Measurements from ENCODE around the gene DUSP8. TPM values are rescaled to one million over a fixed set of nuclear protein-coding genes. Genes with fewer than 3 reads are reported as not detected.
A peak's percentile ranks its signal among the peaks of the same experiment; 100 is the strongest.

Gene DUSP8
- total and polyA plus RNA-seq, 4 donors: 2.3 to 39.3 (median 8.0) TPM

- H3K4me3 ChIP-seq (ENCODE audit: low read length in 2 of 2): no peak overlapping the region
These were observed 11.9 kb downstream of the DUSP8 start for GRCh38 chr11:1560002-1560648.

DNA sequence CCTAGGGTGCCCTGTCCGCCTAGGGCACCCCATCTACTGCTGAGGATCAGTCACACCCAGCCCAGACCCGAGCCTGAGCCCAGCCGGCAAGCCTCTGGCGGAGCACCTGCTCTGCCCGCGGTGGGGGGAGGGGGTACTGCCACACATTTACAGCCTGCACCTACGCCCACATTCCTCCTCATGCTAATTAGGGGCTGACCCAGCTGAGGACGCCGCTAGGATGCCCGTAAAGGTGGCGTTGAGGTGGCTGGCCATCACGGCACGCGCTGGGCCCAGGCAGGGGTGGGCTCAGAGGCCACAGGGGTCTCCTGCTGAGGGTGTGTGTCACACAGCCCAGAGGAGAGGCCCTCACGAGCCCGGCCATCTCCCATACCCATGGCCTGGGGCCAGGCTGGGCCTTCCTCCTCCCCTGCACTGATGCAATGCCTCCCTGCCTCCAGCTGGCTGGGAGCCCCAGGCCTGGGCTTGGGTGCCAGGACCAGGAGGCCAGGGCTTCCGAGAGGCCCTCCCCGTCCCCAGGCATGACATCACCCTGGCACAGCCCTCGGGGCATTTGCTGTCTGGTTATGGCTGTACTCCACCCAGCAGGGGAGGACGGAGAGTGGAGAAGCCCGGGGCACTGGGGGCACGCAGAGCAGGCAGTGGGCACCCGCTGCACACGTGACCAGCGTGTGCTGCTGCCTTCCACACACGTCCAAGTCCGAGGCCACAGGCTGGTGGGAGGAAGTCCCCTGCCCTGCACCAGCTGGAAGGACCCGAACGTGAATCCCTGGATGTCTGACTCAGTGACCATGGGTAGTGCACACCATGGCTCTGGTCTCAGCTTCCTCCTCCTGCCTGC is 12.7 kb downstream of the DUSP8 start:
- H3K4me3 ChIP-seq (ENCODE audit: low read length in 2 of 2): no peak overlapping the region
- peaks cover 0 to 3% of the 10 kb centered on the region in 2 donors for H3K36me3 ChIP-seq (ENCODE audit: control insufficient read depth in 1 of 2, insufficient read depth in 2 of 2, low read length in 1 of 2)
- WGBS, 2 donors: 2 to 6% methylated on average over 27 to 29 of the region's 29 CpGs
- DNase-seq (peak; percentile 96 to 98), ATAC-seq (ENCODE audit: low FRiP score) (peak; percentile 90)
- H3K9me3 ChIP-seq (ENCODE audit: control insufficient read depth, low read length): no peaks in the 10 kb centered on the region
- H3K27ac ChIP-seq (ENCODE audit: low read depth in 1 of 2, low read length in 2 of 2): peak overlapping the region; percentile 96 to 97
- intact Hi-C loops (cut with DNase I): loop anchor here in 1 of 2 donors (5.0 kb wide), 1 partner anchor 268 kb away; no protein-coding TSS in a partner anchor
- no peaks in the 10 kb centered on the region for H3K27me3 ChIP-seq (ENCODE audit: control insufficient read depth in 1 of 2, insufficient read depth in 2 of 2, low read length in 1 of 2)
- H3K4me1 ChIP-seq (ENCODE audit: control insufficient read depth in 1 of 2, insufficient read depth in 2 of 2, low read length in 2 of 2): no peaks in the 10 kb centered on the region

More at GRCh38 chr11:1560002-1560648, 11.9 kb downstream of the DUSP8 start:
- Histone ChIP-seq H3K4me1 (ENCODE audit: control insufficient read depth in 1 of 2, insufficient read depth in 2 of 2, low read length in 2 of 2) (no peaks in the 10 kb centered on the region), H3K9me3 (ENCODE audit: control insufficient read depth, low read length) (no peaks in the 10 kb centered on the region), H3K27ac (ENCODE audit: low read depth in 1 of 2, low read length in 2 of 2) (peak overlapping the region in 1 of 2 donors; percentile 13), H3K27me3 (ENCODE audit: control insufficient read depth in 1 of 2, insufficient read depth in 2 of 2, low read length in 1 of 2) (no peaks in the 10 kb centered on the region), H3K36me3 (ENCODE audit: control insufficient read depth in 1 of 2, insufficient read depth in 2 of 2, low read length in 1 of 2) (peaks cover 0 to 3% of the 10 kb centered on the region in 2 donors)
- WGBS, 2 donors: 53 to 60% methylated on average over 15 of the region's 15 CpGs
- intact Hi-C loops (cut with DNase I): no loop called here
- ATAC-seq (ENCODE audit: low FRiP score) (no peak), DNase-seq (peak; percentile 40 to 77)

- DNase-seq (no peak), ATAC-seq (ENCODE audit: low FRiP score) (no peak)
- peaks cover 0 to 3% of the 10 kb centered on the region in 2 donors for H3K36me3 ChIP-seq (ENCODE audit: control insufficient read depth in 1 of 2, insufficient read depth in 2 of 2, low read length in 1 of 2)
- intact Hi-C loops (cut with DNase I): loop anchor here in 1 of 2 donors (5.0 kb wide), 1 partner anchor 269 kb away; no protein-coding TSS in a partner anchor
- H3K4me3 ChIP-seq (ENCODE audit: low read length in 2 of 2): no peak overlapping the region
- H3K4me1 ChIP-seq (ENCODE audit: control insufficient read depth in 1 of 2, insufficient read depth in 2 of 2, low read length in 2 of 2): no peaks in the 10 kb centered on the region
- no peaks in the 10 kb centered on the region for H3K9me3 ChIP-seq (ENCODE audit: control insufficient read depth, low read length)
- peak overlapping the region; percentile 96 to 97 for H3K27ac ChIP-seq (ENCODE audit: low read depth in 1 of 2, low read length in 2 of 2)
- no peaks in the 10 kb centered on the region for H3K27me3 ChIP-seq (ENCODE audit: control insufficient read depth in 1 of 2, insufficient read depth in 2 of 2, low read length in 1 of 2)
- WGBS, 2 donors: 23% methylated on average over 12 of the region's 12 CpGs
These were observed 13.3 kb downstream of the DUSP8 start for GRCh38 chr11:1558775-1559110.

DNA sequence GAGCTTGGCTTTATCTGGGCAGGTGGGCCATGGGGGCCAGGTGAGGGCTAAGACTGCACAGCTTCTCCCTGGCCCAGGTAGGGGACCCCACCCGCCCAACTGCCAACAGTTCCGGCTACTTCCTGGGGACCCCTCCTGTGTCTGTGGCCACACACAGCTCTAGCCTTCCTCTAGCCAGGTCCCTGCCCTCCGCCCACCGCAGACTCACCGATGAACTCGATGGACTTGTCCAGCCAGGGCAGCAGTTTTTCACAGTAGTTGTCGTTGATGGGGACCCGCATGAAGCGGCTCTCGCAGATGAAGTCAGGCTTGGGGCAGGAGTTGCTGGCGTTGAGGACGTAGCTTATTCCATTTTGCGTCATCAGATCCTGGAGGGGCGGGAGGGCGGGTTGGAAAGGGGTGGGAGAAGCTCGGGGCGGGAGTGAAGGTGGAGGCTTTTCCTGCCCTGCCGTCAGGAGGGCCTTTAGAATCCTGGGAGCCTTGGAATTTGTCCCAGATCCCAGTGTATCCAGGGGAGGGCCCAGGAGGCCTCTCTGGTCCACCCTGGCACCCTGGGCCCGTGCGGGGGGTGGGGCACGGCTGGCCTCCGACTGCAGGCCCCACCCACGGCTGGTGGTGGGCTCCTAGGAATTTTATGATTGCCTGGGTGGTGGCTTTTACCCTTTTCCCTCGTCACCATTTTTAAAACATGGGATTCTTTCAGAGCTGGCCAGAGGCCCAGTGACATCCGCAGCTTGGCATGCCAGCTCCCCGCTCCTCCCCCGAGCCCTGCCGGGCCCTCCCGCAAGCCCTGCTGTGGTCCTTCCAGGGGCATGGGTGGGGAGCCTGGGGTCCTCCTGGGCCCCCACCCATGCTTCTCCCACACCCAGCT is 13.9 kb downstream of the DUSP8 start:
- ATAC-seq (ENCODE audit: low FRiP score): peak; percentile 66

GRCh38 chr11:1557051-1557884 is 14.8 kb downstream of the DUSP8 start:
- 89 to 92% methylated on average over 42 to 74 of the region's 74 CpGs for WGBS, 2 donors
- H3K27me3 ChIP-seq (ENCODE audit: control insufficient read depth in 1 of 2, insufficient read depth in 2 of 2, low read length in 1 of 2): no peaks in the 10 kb centered on the region
- intact Hi-C loops (cut with DNase I): loop anchor here in 1 of 2 donors (5.0 kb wide), 1 partner anchor 270 kb away; no protein-coding TSS in a partner anchor

More for the DNA sequence above, 13.9 kb downstream of the DUSP8 start:
- peaks cover 0 to 3% of the 10 kb centered on the region in 2 donors for H3K36me3 ChIP-seq (ENCODE audit: control insufficient read depth in 1 of 2, insufficient read depth in 2 of 2, low read length in 1 of 2)
- H3K9me3 ChIP-seq (ENCODE audit: control insufficient read depth, low read length): no peaks in the 10 kb centered on the region
- H3K4me3 ChIP-seq (ENCODE audit: low read length in 2 of 2): no peak overlapping the region
- intact Hi-C loops (cut with DNase I): loop anchor here in 1 of 2 donors (5.0 kb wide), 1 partner anchor 269 kb away; no protein-coding TSS in a partner anchor
- peak; percentile 85 to 91 for DNase-seq
- WGBS, 2 donors: 14 to 16% methylated on average over 26 to 29 of the region's 29 CpGs
- H3K27ac ChIP-seq (ENCODE audit: low read depth in 1 of 2, low read length in 2 of 2): peak overlapping the region; percentile 96 to 97
- H3K4me1 ChIP-seq (ENCODE audit: control insufficient read depth in 1 of 2, insufficient read depth in 2 of 2, low read length in 2 of 2): no peaks in the 10 kb centered on the region
- no peaks in the 10 kb centered on the region for H3K27me3 ChIP-seq (ENCODE audit: control insufficient read depth in 1 of 2, insufficient read depth in 2 of 2, low read length in 1 of 2)

GRCh38 chr11:1556278-1556902 is 15.7 kb downstream of the DUSP8 start:
- Histone ChIP-seq H3K27ac (ENCODE audit: low read depth in 1 of 2, low read length in 2 of 2) (no peak overlapping the region), H3K36me3 (ENCODE audit: control insufficient read depth in 1 of 2, insufficient read depth in 2 of 2, low read length in 1 of 2) (peaks cover 0 to 3% of the 10 kb centered on the region in 2 donors), H3K4me3 (ENCODE audit: low read length in 2 of 2) (no peak overlapping the region), H3K9me3 (ENCODE audit: control insufficient read depth, low read length) (no peaks in the 10 kb centered on the region), H3K27me3 (ENCODE audit: control insufficient read depth in 1 of 2, insufficient read depth in 2 of 2, low read length in 1 of 2) (no peaks in the 10 kb centered on the region), H3K4me1 (ENCODE audit: control insufficient read depth in 1 of 2, insufficient read depth in 2 of 2, low read length in 2 of 2) (no peaks in the 10 kb centered on the region)
- ATAC-seq (ENCODE audit: low FRiP score): no peak
- 82% methylated on average over 63 of the region's 63 CpGs for WGBS, 2 donors
- intact Hi-C loops (cut with DNase I): loop anchor here in 1 of 2 donors (5.0 kb wide), 1 partner anchor 271 kb away; no protein-coding TSS in a partner anchor
- no peak for DNase-seq

More at GRCh38 chr11:1557051-1557884, 14.8 kb downstream of the DUSP8 start:
- ATAC-seq (ENCODE audit: low FRiP score): no peak
- H3K36me3 ChIP-seq (ENCODE audit: control insufficient read depth in 1 of 2, insufficient read depth in 2 of 2, low read length in 1 of 2): peaks cover 0 to 3% of the 10 kb centered on the region in 2 donors
- peak overlapping the region; percentile 34 to 83 for H3K27ac ChIP-seq (ENCODE audit: low read depth in 1 of 2, low read length in 2 of 2)
- H3K4me3 ChIP-seq (ENCODE audit: low read length in 2 of 2): no peak overlapping the region
- H3K4me1 ChIP-seq (ENCODE audit: control insufficient read depth in 1 of 2, insufficient read depth in 2 of 2, low read length in 2 of 2): no peaks in the 10 kb centered on the region
- no peaks in the 10 kb centered on the region for H3K9me3 ChIP-seq (ENCODE audit: control insufficient read depth, low read length)
- DNase-seq: no peak

DNA sequence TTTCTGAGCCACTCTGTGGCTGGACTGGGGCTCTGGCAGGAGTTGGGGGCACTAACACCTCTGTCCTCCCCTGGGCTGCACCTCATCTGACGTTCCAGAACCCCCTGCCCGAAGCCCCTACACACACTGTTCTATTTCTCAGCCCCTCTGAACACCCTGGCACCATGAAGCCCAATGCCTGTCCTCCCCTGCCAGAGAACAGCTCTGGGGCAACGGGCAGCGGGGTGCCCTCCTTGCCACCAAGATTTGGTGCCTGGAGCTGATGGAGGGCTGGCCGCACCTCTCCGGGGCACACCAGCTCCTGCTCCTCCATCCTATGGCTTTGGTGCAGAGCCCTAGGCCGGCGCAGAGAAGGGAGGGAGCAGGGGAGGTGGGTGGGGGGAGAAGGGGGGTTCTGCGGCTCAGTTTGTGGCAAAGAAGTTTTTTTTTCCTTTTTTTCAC is 16.3 kb downstream of the DUSP8 start:
- Histone ChIP-seq H3K27ac (ENCODE audit: low read depth in 1 of 2, low read length in 2 of 2) (no peak overlapping the region), H3K9me3 (ENCODE audit: control insufficient read depth, low read length) (no peaks in the 10 kb centered on the region), H3K4me1 (ENCODE audit: control insufficient read depth in 1 of 2, insufficient read depth in 2 of 2, low read length in 2 of 2) (no peaks in the 10 kb centered on the region), H3K36me3 (ENCODE audit: control insufficient read depth in 1 of 2, insufficient read depth in 2 of 2, low read length in 1 of 2) (peaks cover 0 to 3% of the 10 kb centered on the region in 2 donors), H3K4me3 (ENCODE audit: low read length in 2 of 2) (no peak overlapping the region), H3K27me3 (ENCODE audit: control insufficient read depth in 1 of 2, insufficient read depth in 2 of 2, low read length in 1 of 2) (no peaks in the 10 kb centered on the region)
- ATAC-seq (ENCODE audit: low FRiP score) (no peak), DNase-seq (no peak)
- intact Hi-C loops (cut with DNase I): loop anchor here in 1 of 2 donors (5.0 kb wide), 1 partner anchor 272 kb away; no protein-coding TSS in a partner anchor
- 87 to 91% methylated on average over 9 of the region's 9 CpGs for WGBS, 2 donors
